Measurements from ENCODE around the gene GPR84. TPM values are rescaled to one million over a fixed set of nuclear protein-coding genes. Genes with fewer than 3 reads are reported as not detected.

The GPR84 gene
- total and polyA plus RNA-seq, 2 of the 13 experiments (the other 11 are each of a cell fraction or from before 2014, with no cell fraction given): not detected

GRCh38 chr12:54358945-54359761 is 5.1 kb downstream of the GPR84 start (continued):
- TF ChIP-seq, protein P1, sequence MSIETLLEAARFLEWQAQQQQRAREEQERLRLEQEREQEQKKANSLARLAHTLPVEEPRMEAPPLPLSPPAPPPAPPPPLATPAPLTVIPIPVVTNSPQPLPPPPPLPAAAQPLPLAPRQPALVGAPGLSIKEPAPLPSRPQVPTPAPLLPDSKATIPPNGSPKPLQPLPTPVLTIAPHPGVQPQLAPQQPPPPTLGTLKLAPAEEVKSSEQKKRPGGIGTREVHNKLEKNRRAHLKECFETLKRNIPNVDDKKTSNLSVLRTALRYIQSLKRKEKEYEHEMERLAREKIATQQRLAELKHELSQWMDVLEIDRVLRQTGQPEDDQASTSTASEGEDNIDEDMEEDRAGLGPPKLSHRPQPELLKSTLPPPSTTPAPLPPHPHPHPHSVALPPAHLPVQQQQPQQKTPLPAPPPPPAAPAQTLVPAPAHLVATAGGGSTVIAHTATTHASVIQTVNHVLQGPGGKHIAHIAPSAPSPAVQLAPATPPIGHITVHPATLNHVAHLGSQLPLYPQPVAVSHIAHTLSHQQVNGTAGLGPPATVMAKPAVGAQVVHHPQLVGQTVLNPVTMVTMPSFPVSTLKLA (IDR thresholded peaks at IDR 0.05): 0 out of 2 replicates have a peak, but pooled peaks have one; percentile 6
- TF ChIP-seq YEATS2 (CRISPR knock-in tag; IDR thresholded peaks at IDR 0.05; ENCODE audit: borderline replicate concordance) (no peak), RORA (CRISPR knock-in tag; IDR thresholded peaks at IDR 0.05) (no peak), NR2F6 (IDR thresholded peaks at IDR 0.05) (no peak), NR2F6 (CRISPR knock-in tag; IDR thresholded peaks at IDR 0.05) (0 out of 2 replicates have a peak, but pooled peaks have one; percentile 7), ARID5B (CRISPR knock-in tag; IDR thresholded peaks at IDR 0.05) (peak; percentile 23; the same call in 1 of the 2 replicates), ZNF282 (IDR thresholded peaks at IDR 0.05; ENCODE audit: partially characterized antibody) (no peak), ZNF75D (CRISPR knock-in tag; IDR thresholded peaks at IDR 0.05; ENCODE audit: borderline replicate concordance) (0 out of 2 replicates have a peak, but pooled peaks have one; percentile 61), DNMT3B (CRISPR knock-in tag; conservative IDR thresholded peaks at IDR 0.05) (no peak), DNMT1 (CRISPR knock-in tag; IDR thresholded peaks at IDR 0.05) (no peak), YY1 (IDR thresholded peaks at IDR 0.05; ENCODE audit: insufficient read depth, insufficient replicate concordance, low read depth, low read length) (no peak), KAT2B (IDR thresholded peaks at IDR 0.05; ENCODE audit: borderline replicate concordance, low read depth, low read length) (no peak), ZNF737 (CRISPR knock-in tag; IDR thresholded peaks at IDR 0.05; ENCODE audit: borderline replicate concordance) (0 out of 2 replicates have a peak, but pooled peaks have one; percentile 30), ZNF550 (CRISPR knock-in tag; IDR thresholded peaks at IDR 0.05; ENCODE audit: borderline replicate concordance) (no peak), FOXP1 (IDR thresholded peaks at IDR 0.05) (no peak), FOXP1 (CRISPR knock-in tag; IDR thresholded peaks at IDR 0.05) (no peak), ZNF510 (CRISPR knock-in tag; IDR thresholded peaks at IDR 0.05; ENCODE audit: low read depth) (no peak), MZF1 (CRISPR knock-in tag; IDR thresholded peaks at IDR 0.05; ENCODE audit: borderline replicate concordance) (no peak), NFE2L2 (IDR thresholded peaks at IDR 0.05; ENCODE audit: low read length) (no peak), ZEB1 (IDR thresholded peaks at IDR 0.05; ENCODE audit: insufficient replicate concordance, low read depth) (no peak)
- TF ChIP-seq, protein P2, sequence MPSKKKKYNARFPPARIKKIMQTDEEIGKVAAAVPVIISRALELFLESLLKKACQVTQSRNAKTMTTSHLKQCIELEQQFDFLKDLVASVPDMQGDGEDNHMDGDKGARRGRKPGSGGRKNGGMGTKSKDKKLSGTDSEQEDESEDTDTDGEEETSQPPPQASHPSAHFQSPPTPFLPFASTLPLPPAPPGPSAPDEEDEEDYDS (CRISPR knock-in tag; IDR thresholded peaks at IDR 0.05): peak; percentile 55
- TF ChIP-seq, protein P3, sequence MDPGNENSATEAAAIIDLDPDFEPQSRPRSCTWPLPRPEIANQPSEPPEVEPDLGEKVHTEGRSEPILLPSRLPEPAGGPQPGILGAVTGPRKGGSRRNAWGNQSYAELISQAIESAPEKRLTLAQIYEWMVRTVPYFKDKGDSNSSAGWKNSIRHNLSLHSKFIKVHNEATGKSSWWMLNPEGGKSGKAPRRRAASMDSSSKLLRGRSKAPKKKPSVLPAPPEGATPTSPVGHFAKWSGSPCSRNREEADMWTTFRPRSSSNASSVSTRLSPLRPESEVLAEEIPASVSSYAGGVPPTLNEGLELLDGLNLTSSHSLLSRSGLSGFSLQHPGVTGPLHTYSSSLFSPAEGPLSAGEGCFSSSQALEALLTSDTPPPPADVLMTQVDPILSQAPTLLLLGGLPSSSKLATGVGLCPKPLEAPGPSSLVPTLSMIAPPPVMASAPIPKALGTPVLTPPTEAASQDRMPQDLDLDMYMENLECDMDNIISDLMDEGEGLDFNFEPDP (CRISPR knock-in tag; conservative IDR thresholded peaks at IDR 0.05): no peak
- TF ChIP-seq, protein P4, sequence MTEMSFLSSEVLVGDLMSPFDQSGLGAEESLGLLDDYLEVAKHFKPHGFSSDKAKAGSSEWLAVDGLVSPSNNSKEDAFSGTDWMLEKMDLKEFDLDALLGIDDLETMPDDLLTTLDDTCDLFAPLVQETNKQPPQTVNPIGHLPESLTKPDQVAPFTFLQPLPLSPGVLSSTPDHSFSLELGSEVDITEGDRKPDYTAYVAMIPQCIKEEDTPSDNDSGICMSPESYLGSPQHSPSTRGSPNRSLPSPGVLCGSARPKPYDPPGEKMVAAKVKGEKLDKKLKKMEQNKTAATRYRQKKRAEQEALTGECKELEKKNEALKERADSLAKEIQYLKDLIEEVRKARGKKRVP (CRISPR knock-in tag; IDR thresholded peaks at IDR 0.05): no peak
